Activated CD4-positive, alpha-beta T cell treated with anti-CD3 and anti-CD28 coated beads for 1 hour (primary cell): ENCODE measurements around the gene CACNA1B.
"Not testable (repeated sequence)": the region's sequence is repeated elsewhere in the genome, so short reads cannot be mapped to it uniquely, and the experiment has no call there.

Experiments
- DNase-seq: peaks from one replicate; pipeline ENCODE4 v3.0.0-alpha.2; 2020

The CACNA1B gene

GRCh38 chr9:138103111-138103848 lies 225.7 kb downstream of the CACNA1B start:
- DNase-seq, result no peak

GRCh38 chr9:138103849-138104206 lies 226.2 kb downstream of the CACNA1B start:
- no peak for DNase-seq

GRCh38 chr9:138104251-138105122 lies 226.9 kb downstream of the CACNA1B start:
- DNase-seq, result no peak

GRCh38 chr9:138105123-138105415 lies 227.5 kb downstream of the CACNA1B start:
- DNase-seq, result no peak

GRCh38 chr9:138105561-138106505 lies 228.3 kb downstream of the CACNA1B start:
- no peak for DNase-seq

- DNase-seq, result not testable (repeated sequence)
Measured at GRCh38 chr9:138107039-138107438, 229.5 kb downstream of the CACNA1B start.

GRCh38 chr9:138111607-138112006 lies 234.0 kb downstream of the CACNA1B start:
- no peak for DNase-seq

- no peak for DNase-seq
Measured at GRCh38 chr9:138112090-138112748, 234.6 kb downstream of the CACNA1B start.

- DNase-seq, result no peak
Measured at GRCh38 chr9:138112791-138113600, 235.4 kb downstream of the CACNA1B start.

- not testable (repeated sequence) for DNase-seq
Measured at GRCh38 chr9:138113701-138114325, 236.2 kb downstream of the CACNA1B start.

- DNase-seq, result no peak
Measured at GRCh38 chr9:138114501-138115245, 237.1 kb downstream of the CACNA1B start.

GRCh38 chr9:138115506-138115905 lies 237.9 kb downstream of the CACNA1B start:
- DNase-seq, result no peak

GRCh38 chr9:138116521-138116920 lies 238.9 kb downstream of the CACNA1B start:
- DNase-seq, result no peak

- DNase-seq, result no peak
Measured at GRCh38 chr9:138117101-138117750, 239.6 kb downstream of the CACNA1B start.

GRCh38 chr9:138117836-138118235 lies 240.3 kb downstream of the CACNA1B start:
- no peak for DNase-seq

- no peak for DNase-seq
Measured at GRCh38 chr9:138118601-138119071, 241.1 kb downstream of the CACNA1B start.

- DNase-seq, result no peak
Measured at GRCh38 chr9:138119202-138120027, 241.8 kb downstream of the CACNA1B start.

GRCh38 chr9:138120072-138120471 lies 242.5 kb downstream of the CACNA1B start:
- no peak for DNase-seq
